GM19099 (cell line): ENCODE results near the gene NOVA1.

Experiments
- POLR2A ChIP-seq: IDR thresholded peaks from 3 replicates; pipeline ENCODE4 v1.6.1; 2011; ENCODE audit warnings: low read depth; ENCODE audit not compliant: insufficient read length; ENCODE audit errors: extremely low read depth

The NOVA1 gene

GRCh38 chr14:26415618-26416123 is 182.2 kb downstream of the NOVA1 start:
- no peak for TF ChIP-seq POLR2A

GRCh38 chr14:26414926-26415325 is 182.9 kb downstream of the NOVA1 start:
- no peak for TF ChIP-seq POLR2A

- no peak for TF ChIP-seq POLR2A
Observed at GRCh38 chr14:26414103-26414502, 183.7 kb downstream of the NOVA1 start.

GRCh38 chr14:26412421-26412820 is 185.4 kb downstream of the NOVA1 start:
- no peak for TF ChIP-seq POLR2A

DNA sequence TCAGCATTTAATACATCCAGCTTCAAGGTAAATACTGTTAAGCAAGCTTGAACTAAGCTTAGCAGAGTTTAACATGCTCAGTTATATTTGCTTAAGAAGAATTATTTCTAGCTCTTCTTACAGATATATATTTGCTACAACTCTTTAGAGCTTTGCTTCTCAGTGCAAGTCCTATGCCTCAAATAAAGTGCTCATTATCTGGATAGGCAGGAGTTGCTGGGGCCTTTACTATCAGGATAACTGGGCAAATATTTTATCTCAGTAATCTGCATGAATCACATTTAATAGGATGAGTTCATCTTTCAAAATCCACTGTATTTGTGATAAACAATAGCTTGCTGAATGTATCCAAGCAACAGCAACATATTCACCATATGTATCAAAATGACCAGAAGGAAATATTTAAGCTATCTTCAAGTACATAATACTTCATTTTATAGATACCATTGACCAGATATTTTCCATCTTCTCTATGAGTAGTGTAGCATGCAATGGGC is 187.6 kb downstream of the NOVA1 start:
- TF ChIP-seq POLR2A: no peak

GRCh38 chr14:26404927-26405326 is 192.9 kb downstream of the NOVA1 start:
- TF ChIP-seq POLR2A: no peak

GRCh38 chr14:26403760-26404159 is 194.1 kb downstream of the NOVA1 start:
- no peak for TF ChIP-seq POLR2A

GRCh38 chr14:26402126-26402525 is 195.7 kb downstream of the NOVA1 start:
- TF ChIP-seq POLR2A: no peak

- TF ChIP-seq POLR2A: no peak
Observed at GRCh38 chr14:26401179-26401968, 196.5 kb downstream of the NOVA1 start.

DNA sequence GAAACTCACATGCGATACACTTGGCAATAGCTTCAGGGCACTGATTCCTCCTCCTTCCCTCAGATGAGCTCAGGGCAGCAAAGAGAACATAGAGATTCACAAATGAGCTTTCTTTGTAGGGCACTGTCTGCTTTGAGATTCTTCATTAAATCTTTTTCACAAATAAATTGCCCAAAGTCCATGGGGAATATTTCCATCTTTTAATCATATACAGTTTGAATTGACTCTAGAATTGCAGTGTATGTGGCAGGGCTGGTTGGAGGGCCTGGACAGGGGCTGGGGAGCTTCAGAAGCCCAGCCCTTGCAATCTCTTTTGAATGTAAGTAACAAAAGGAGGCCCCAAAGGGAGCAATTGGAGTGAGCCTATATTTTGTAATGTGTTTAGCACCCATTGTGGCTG is 197.5 kb downstream of the NOVA1 start:
- TF ChIP-seq POLR2A: no peak

DNA sequence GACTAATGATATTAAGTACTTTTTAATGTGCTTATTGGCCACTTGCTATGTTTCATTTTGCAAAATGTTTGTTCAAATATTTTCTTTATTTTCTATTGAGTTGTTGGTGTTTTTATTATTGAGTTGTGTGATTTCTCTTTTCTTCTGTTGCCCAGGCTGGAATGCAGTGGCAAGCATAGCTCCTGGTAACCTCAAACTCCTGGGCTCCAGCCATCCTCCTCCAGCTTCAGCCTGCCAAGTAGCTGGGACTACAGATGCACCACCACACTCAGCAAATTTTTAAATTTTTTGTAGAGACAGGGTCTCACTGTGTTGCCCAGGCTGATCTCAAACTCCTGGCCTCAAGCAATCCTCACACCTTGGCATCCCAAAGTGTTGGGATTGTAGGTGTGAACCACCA is 199.2 kb downstream of the NOVA1 start:
- no peak for TF ChIP-seq POLR2A
